HG02884 (cell line): ENCODE measurements around the gene PRDM15.
A peak's percentile ranks its signal among the peaks of the same experiment; 100 is the strongest.

Experiments
- ATAC-seq: cut with Tn5 transposase; IDR thresholded peaks from one replicate; pipeline ENCODE4 v1.9.1; 2021; ENCODE audit warnings: mild to moderate bottlenecking, moderate library complexity; ENCODE audit not compliant: unreplicated experiment

Gene PRDM15

GRCh38 chr21:41879190-41879998 lies at the start of gene PRDM15:
PRDM15 (minus strand) TSS chr21:41879344; CDS start chr21:41860363, 18,981 bp downstream.
- peak; percentile 68 for ATAC-seq

- ATAC-seq: no peak
Observed at GRCh38 chr21:41928621-41929220, 49.6 kb upstream of the PRDM15 start.

- no peak for ATAC-seq
Observed at GRCh38 chr21:41927727-41928409, 48.7 kb upstream of the PRDM15 start.

- no peak for ATAC-seq
Observed at GRCh38 chr21:41926807-41927171, 47.6 kb upstream of the PRDM15 start.

- ATAC-seq: peak; percentile 55
Observed at GRCh38 chr21:41926117-41926806, 47.1 kb upstream of the PRDM15 start.

GRCh38 chr21:41925767-41926116 lies 46.6 kb upstream of the PRDM15 start:
- no peak for ATAC-seq

- no peak for ATAC-seq
Observed at GRCh38 chr21:41924368-41924754, 45.2 kb upstream of the PRDM15 start.

- ATAC-seq: no peak
Observed at GRCh38 chr21:41923631-41924367, 44.7 kb upstream of the PRDM15 start.

- ATAC-seq: no peak
Observed at GRCh38 chr21:41923186-41923585, 44.0 kb upstream of the PRDM15 start.

- no peak for ATAC-seq
Observed at GRCh38 chr21:41921021-41921420, 41.9 kb upstream of the PRDM15 start.

- ATAC-seq: no peak
Observed at GRCh38 chr21:41920476-41920875, 41.3 kb upstream of the PRDM15 start.

- ATAC-seq: no peak
Observed at GRCh38 chr21:41919666-41920398, 40.7 kb upstream of the PRDM15 start.

- ATAC-seq: no peak
Observed at GRCh38 chr21:41918561-41919358, 39.6 kb upstream of the PRDM15 start.

- ATAC-seq: no peak
Observed at GRCh38 chr21:41917531-41917930, 38.4 kb upstream of the PRDM15 start.

GRCh38 chr21:41916888-41917433 lies 37.8 kb upstream of the PRDM15 start:
- ATAC-seq: no peak

- no peak for ATAC-seq
Observed at GRCh38 chr21:41914965-41915364, 35.8 kb upstream of the PRDM15 start.

- no peak for ATAC-seq
Observed at GRCh38 chr21:41914358-41914757, 35.2 kb upstream of the PRDM15 start.

GRCh38 chr21:41913230-41913629 lies 34.1 kb upstream of the PRDM15 start:
- ATAC-seq: no peak

GRCh38 chr21:41908829-41909228 lies 29.7 kb upstream of the PRDM15 start:
- ATAC-seq: no peak
